Stimulated activated CD4-positive, alpha-beta T cell treated with anti-CD3 and anti-CD28 coated beads, Interleukin-1b, Interleukin-23, amount 100 ng/mL, for 4 hours (primary cell): ENCODE results near the gene PRKACA.

Source experiments
- DNase-seq, 2 donors: peaks; one replicate each; pipeline ENCODE4 v3.0.0-alpha.2; 2020; ENCODE audit warnings: low read depth in 2 of 2

PRKACA gene

DNA sequence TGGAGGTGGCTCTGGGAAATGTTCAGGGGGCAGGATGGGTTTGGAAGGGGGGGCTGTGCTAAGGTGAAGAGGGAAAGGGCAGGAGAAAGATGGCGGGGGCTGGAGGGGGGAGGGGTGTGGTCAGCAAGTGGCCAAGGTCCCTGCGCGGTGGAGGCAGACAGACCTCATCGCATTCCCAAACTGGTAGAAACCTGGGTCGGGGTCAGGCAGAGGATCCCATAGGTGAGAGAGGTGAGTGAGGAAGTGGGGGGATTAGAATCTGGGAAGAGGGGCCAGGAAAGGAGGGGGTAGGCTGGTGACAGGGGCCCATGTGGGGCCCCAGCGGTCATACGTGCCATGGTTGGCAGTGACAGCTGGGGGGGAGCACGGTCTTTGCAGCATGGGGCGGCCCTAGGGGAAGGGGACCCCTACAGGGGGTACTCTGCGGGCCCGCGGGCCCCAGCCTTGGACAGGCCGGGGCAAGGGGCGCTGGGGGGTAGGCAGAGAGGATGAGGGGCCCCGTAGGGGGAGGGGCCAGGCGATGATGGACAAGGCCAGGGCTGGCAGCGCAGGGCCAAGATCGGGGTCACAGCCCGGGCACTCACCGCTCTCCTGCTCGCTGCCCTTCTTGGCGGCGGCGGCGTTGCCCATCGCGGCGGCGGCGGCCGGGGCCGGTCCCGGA lies 514 bp downstream of the PRKACA start:
- DNase-seq, result no peak

- no peak for DNase-seq
Observed at GRCh38 chr19:14116525-14116917, 1.0 kb downstream of the PRKACA start.

- no peak for DNase-seq
Observed at GRCh38 chr19:14115756-14116155, 1.8 kb downstream of the PRKACA start.

GRCh38 chr19:14114854-14115253 lies 2.7 kb downstream of the PRKACA start:
- DNase-seq, result peak; percentile 14 to 53

DNA sequence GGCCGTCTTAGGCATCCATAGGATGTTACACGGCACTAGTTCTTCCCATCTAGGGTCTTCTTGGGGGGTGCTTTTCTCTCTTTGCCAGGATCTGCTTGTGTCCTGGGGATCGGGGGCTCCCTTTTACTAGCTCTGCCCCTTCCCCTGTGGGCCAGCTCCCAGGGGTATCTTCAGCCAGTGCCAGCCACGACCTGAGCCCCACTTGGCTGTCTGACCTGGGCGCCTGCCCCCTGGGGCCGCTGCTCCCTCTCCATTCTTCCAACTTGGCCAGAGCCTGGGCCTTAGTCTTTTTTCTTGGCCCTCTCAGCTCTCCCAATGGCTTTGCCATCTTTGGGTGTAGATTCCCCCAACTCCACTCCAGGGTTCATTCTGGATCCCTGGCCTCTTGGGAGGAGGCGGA lies 3.1 kb downstream of the PRKACA start:
- no peak for DNase-seq

DNA sequence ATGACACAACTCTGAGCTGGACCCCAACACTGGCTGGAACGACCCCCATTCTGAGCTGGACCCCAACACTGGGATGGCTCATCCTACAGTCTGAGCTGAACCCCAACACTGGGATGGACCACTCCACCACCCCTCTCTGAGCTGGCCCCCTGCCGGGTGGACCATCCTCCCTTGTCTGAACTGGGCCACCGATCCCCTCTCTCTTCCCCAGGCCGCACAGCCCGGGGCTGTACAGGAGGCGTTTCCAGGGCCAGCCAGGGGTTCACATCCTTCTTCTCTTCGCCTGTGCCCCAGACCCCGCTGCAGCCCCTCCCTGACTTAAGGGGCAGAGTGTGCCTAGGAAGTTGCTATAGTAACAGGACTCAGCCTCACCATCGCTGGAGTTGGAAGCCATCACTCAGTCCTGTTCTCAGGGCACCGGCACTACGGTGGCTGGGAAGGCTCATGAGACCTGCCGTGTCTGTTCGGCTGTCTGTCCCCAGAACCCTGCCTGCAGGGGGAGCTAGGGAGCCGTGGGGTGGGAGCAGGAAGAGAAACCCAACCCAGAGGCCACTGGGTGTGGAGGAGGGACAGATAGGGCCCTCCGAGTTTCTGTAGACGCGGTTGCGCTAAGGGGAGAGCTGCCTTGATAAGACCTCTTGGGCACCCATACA lies 3.7 kb downstream of the PRKACA start:
- DNase-seq, result peak in 1 of 2 donors; percentile 51

GRCh38 chr19:14112809-14113385 lies 4.7 kb downstream of the PRKACA start:
- no peak for DNase-seq

GRCh38 chr19:14112051-14112808 lies 5.3 kb downstream of the PRKACA start:
- no peak for DNase-seq

DNA sequence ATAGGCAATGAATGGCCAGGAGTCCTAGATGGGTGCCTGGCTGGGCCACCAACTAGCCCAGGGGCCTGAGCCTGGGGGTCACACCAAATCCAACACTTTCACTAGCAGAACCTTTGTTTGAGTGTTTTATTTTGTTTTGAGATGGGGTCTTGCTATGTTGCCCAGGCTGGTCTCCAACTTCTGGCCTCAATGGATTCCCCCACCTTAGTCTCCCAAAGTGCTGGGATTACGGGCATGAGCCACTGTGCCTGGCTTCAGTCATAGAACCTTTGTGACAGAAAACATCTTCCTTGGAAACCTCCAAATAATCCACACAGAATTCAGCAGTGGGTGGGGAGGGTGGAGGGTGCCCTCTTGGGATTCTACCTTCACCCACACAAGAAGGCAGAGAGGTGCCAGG lies 6.1 kb downstream of the PRKACA start:
- no peak for DNase-seq

GRCh38 chr19:14110650-14111049 lies 6.9 kb downstream of the PRKACA start:
- no peak for DNase-seq

DNA sequence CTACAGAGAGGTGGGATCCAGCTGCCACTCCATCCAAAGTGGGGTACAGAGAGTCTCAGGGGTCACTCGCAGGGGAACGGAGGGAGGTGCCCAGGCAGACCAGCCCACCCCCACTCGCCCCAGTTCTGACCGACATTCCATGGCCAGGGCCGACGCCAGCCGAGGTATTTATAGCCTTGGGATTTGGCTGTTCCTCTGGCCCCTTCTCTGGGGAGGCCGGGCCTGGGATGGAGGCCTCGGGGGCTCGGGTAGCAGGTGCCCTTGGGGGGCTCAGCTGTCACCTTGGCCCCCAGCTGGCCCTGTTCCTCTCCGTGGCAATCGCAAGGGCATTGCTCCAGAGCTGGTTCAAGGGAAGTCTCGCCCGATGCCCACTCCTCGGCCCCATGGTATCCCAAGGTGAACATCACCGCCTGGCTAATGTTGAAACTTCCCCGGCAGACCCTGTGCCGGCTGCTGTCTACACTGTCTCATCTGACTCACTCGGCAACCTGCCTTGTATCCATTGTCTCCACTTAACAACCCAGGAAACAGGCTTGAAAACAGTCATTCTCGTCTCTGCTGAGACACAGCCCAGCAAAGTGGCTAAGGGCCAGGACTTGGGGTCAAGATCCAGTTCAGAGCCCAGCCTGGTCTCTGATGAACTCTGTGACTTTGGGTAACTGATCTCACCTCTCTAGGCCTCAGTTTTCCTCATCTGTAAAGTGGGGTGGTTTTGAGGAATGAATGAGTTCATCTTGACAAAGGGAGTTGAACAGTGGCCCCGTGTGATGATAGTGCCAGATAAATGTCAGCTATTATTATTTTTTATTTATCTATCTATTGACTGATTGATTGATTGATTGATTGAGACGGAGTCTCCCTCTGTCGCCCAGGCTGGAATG lies 9.7 kb downstream of the PRKACA start:
- no peak for DNase-seq

GRCh38 chr19:14106840-14107239 lies 10.7 kb downstream of the PRKACA start:
- no peak for DNase-seq

DNA sequence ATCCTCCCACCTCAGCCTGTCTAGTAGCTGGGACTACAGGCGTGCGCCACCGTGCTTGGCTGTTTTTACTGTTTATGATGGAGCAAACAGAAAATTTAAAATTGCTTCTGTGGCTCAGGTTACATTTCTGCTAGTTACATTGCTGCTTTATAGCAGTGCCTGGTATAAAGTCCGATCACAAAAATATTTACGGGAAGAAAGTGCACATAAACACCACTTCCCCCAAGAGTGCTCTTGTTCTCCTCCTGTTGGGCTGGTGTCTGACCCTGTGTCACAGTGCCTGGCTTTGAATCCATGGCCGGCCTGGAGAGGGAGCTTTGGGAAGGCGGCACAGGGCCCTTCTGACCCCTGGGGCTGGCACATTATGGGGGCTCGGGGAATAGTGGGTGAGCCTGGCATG lies 11.9 kb downstream of the PRKACA start:
- no peak for DNase-seq

DNA sequence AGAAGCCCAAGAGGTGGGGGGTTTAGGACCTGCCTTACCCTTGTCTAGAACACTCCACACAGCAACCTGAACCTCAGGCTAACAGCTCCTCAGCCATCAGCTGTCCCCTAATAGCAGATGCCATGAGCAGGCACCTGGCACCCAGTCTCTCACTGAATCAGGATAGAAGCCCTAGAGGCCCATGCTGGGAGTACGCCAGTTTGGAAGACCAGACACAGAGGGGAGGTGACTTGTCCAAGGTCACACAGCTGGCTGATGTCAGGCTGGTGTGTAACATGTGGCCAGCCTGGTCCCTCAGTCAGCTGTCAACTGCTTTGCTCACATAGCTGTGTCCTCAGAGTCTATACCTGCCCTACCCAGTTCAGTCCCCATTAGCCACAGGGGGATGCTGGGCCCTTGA lies 14.3 kb downstream of the PRKACA start:
- DNase-seq, result no peak

DNA sequence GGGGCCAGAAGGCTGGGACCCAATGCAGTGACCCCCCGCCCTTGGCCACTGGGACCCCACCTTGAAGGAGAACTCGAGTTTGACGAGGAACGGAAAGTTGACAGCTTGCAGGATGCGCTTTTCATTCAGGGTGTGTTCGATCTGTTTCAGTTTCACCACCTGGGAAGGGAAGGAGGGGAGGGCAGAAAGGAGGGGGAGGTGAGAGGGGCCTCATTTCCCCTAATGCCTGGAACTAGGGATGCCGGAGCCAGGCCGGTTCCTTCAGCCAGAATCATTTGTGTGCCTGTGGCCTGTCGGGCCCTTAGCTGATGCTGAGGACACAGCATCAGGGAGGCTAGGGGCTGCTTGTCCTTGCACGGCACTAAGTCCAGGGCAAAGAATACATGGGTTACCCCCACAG lies 14.8 kb downstream of the PRKACA start:
- no peak for DNase-seq

- DNase-seq, result no peak
Observed at GRCh38 chr19:14102102-14102696, 15.4 kb downstream of the PRKACA start.

DNA sequence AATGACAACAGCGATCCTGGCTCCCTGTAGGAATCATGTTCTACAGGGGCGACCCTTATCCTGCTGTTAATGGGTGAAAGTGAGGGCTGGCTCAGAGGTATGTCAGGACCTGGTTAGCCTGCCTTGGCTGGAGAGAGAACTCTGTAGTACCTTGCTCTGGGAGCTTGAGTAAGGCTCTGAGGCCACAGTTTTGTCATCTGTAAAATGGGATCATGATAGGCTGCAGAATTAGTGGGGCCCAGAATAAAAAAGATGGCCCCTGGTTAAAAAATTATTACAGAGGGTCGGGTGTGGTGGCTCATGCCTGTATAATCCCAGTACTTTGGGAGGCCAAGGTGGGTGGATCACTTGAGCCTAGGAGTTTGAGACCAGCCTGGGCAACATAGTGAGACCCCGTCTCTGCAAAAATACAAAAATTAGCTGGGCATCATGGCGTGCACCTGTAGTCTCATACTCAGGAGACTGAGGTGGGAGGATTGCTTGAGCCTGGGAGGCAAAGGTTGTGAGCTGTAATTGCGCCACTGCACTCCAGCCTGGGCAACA lies 16.5 kb downstream of the PRKACA start:
- DNase-seq, result no peak

GRCh38 chr19:14097532-14098151 lies 19.9 kb downstream of the PRKACA start:
- DNase-seq, result no peak

DNA sequence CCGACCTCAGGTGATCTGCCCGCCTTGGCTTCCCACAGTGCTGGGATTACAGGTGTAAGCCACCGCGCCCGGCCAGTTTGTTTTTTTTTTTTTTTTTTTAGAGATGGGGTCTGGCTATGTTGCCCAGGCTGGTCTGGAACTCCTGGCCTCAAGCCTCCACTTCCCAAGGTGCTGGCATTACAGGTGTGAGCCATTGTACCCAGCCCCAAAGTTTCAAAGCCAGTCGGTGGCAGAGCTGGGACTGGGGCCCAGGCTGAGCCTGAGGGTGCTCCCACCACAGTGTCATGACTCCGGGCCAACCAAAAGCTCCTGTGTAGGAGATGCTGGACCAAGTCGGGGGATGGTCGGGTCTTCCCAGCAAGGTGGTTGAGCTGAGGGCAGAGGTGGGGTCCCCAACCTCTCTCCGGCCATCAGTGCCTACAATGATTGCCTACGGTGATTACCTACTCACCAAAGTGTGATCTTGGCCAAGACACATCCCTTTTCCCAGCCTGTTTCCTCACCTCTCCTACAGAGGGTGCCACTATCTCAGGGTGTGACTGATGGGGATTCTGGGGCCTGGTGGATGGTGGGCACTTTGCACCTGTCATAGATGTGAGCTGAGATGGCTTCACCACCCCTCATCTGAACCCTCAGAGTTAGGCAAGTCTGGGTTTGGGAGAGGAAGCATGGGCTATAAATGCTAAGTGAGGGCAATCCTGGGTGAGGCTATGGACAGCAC lies 21.1 kb downstream of the PRKACA start:
- no peak for DNase-seq

DNA sequence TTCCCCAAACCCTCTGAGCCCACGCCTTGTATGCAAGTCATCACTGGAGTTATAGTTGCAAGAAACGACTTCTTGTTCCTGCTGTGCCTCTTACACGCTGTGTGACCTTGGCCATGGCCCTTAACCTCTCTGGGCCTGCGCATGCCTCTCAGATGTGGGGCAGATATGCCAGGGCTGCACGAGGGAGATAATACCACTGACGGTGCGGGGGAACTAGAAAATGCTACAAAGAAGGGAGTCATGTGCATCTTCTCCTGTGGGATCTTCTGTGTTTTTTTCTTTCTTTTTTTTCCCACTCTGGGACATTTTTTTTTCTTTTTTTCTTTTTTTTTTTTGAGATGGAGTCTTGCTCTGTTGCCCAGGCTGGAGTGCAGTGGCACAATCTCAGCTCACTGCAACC lies 22.7 kb downstream of the PRKACA start:
- no peak for DNase-seq
